H7 (cell line): Measurements from ENCODE around the gene LCN9. TPM values are rescaled to one million over a fixed set of nuclear protein-coding genes. Genes with fewer than 3 reads are reported as not detected.

Source experiments
- DNase-seq: peaks from one replicate; pipeline ENCODE4 v3.0.0; 2012
- H3K27me3 ChIP-seq: 2 replicates; pipeline ENCODE4 v1.6.0; 2011; ENCODE audit warnings: mild to moderate bottlenecking, low read length; ENCODE audit not compliant: control insufficient read depth, insufficient read depth
- H3K36me3 ChIP-seq: replicated peaks from 2 replicates; pipeline ENCODE4 v1.5.1; 2011; ENCODE audit warnings: low read length; ENCODE audit not compliant: control insufficient read depth, insufficient read depth
- H3K4me3 ChIP-seq: 2 replicates; pipeline ENCODE4 v1.5.1; 2011; ENCODE audit warnings: low read depth, mild to moderate bottlenecking, control low read depth, low read length, moderate library complexity; ENCODE audit not compliant: insufficient read depth
- total RNA-seq: library from RNA; depleted of rRNA; stranded (reverse); fragments of >200 nt; shearing (Covaris generic); gene quantifications from 2 replicates; pipeline ENCODE4 v1.2.3, GENCODE V29; 2014

LCN9 gene
- total RNA-seq, 1 experiment from 2014 or later = not detected

DNA sequence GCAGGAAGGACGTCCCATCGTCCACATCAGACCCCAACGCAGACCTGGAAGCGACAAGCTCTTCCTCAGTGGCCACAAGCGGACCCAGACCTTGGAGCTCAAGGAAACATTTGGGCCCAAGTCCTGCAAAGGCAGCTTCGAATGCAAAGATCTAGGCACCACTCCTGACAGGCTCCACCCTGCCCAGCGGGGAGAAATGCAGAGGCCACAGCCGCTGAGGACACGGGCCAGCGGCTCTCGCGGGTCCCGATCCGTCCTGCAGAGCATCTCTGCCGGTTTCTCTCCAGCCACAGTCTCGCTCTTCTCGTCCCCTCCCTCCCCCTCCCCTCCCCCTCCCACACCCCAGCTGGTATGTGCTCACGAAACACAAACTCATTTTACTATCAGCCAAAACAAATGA is 31.3 kb downstream of the LCN9 start:
- DNase-seq = peak; percentile 81
- H3K36me3 ChIP-seq = no peaks in the 10 kb centered on the region
- no peaks in the 10 kb centered on the region for H3K27me3 ChIP-seq
- H3K4me3 ChIP-seq = no peak overlapping the region

- Histone ChIP-seq H3K4me3 (no peak overlapping the region), H3K27me3 (no peaks in the 10 kb centered on the region), H3K36me3 (no peaks in the 10 kb centered on the region)
- DNase-seq = no peak
Observed at GRCh38 chr9:135695036-135695435, 31.9 kb downstream of the LCN9 start.

- Histone ChIP-seq H3K27me3 (no peaks in the 10 kb centered on the region), H3K4me3 (no peak overlapping the region), H3K36me3 (no peaks in the 10 kb centered on the region)
- no peak for DNase-seq
Observed at GRCh38 chr9:135695642-135696041, 32.5 kb downstream of the LCN9 start.

- DNase-seq = no peak
- Histone ChIP-seq H3K4me3 (no peak overlapping the region), H3K36me3 (no peaks in the 10 kb centered on the region), H3K27me3 (no peaks in the 10 kb centered on the region; the same call in 1 of the 2 replicates)
Observed at GRCh38 chr9:135696446-135696845, 33.3 kb downstream of the LCN9 start.

DNA sequence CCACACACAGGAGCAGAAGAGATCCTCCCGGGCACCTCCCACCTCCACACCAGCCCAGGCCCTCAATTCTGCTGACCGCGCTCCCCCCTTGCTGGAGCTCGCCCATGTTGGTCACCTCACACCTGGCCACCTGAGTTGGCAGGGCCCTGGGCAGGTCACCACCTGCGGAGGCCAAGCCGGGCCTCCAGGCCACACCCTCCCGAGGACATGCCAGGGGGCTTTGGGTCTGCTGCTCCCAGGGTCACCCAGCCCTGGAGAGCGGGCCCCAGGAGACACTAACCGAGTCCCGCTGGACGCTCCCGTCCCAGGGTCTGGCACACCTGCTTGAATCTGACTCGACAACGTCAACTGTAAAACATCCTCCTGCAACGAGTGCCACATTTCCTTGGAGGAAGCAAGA is 34.1 kb downstream of the LCN9 start:
- no peak for DNase-seq
- H3K4me3 ChIP-seq = no peak overlapping the region
- no peaks in the 10 kb centered on the region for H3K36me3 ChIP-seq
- H3K27me3 ChIP-seq = no peaks in the 10 kb centered on the region; the same call in 1 of the 2 replicates

- H3K4me3 ChIP-seq = no peak overlapping the region
- peaks cover 2% of the 10 kb centered on the region; the same call in 1 of the 2 replicates for H3K27me3 ChIP-seq
- DNase-seq = no peak
- no peaks in the 10 kb centered on the region for H3K36me3 ChIP-seq
Observed at GRCh38 chr9:135698236-135698635, 35.1 kb downstream of the LCN9 start.

GRCh38 chr9:135698767-135699166 is 35.7 kb downstream of the LCN9 start:
- peaks cover 2% of the 10 kb centered on the region; the same call in 1 of the 2 replicates for H3K27me3 ChIP-seq
- DNase-seq = peak; percentile 88
- H3K4me3 ChIP-seq = no peak overlapping the region
- H3K36me3 ChIP-seq = no peaks in the 10 kb centered on the region

DNA sequence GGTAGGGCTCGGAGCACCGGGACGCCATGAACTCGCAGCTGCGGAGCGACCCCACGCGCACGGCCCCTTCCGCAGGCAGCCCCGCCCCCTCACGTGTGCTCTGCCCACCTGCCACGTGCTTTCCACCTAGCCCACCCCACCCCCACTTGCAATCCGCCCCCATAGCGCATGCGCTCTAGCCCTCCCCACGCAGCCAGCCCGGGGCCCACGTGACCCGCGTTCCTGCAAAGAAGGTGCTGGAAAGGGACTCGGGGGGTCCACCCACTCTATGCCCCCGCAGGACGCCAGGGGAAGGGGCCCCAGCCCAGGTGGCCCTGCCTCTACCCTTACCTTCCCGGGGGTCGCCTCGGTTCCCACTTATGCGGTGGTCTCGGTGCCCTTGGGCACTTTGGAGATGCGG is 36.3 kb downstream of the LCN9 start, which contains the start of gene SOHLH1:
Gene SOHLH1 (minus strand): TSS at position 42 of the 400 bp plus-strand sequence. CDS start 14 bp downstream, at position 28.
- peaks cover 2% of the 10 kb centered on the region; the same call in 1 of the 2 replicates for H3K27me3 ChIP-seq
- no peak within 1 kb of the TSS for H3K4me3 ChIP-seq
- no peaks in the 10 kb centered on the region for H3K36me3 ChIP-seq
- no peak for DNase-seq

DNA sequence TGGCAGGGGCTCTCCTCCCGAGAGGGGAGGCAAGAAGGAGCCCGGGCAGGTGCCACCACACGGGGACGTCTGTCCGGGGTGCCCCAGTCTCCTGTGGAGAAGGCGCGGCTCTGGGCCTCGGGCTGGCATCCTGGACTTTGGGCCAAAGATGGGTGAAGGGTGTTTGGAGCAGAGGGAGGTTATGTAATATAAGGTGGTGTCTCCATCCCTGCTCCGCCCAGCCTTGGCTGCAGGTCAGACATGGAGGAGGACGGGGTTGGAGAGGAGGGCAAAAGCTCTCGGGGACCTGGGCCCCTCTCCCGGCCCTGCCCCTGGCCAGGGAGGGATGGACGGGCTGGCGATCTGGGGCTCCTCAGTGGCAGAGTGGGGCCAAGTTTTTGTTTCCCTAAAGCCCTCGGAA is 37.4 kb downstream of the LCN9 start:
- Histone ChIP-seq H3K27me3 (peaks cover 2% of the 10 kb centered on the region; the same call in 1 of the 2 replicates), H3K4me3 (no peak overlapping the region), H3K36me3 (no peaks in the 10 kb centered on the region)
- DNase-seq = no peak

DNA sequence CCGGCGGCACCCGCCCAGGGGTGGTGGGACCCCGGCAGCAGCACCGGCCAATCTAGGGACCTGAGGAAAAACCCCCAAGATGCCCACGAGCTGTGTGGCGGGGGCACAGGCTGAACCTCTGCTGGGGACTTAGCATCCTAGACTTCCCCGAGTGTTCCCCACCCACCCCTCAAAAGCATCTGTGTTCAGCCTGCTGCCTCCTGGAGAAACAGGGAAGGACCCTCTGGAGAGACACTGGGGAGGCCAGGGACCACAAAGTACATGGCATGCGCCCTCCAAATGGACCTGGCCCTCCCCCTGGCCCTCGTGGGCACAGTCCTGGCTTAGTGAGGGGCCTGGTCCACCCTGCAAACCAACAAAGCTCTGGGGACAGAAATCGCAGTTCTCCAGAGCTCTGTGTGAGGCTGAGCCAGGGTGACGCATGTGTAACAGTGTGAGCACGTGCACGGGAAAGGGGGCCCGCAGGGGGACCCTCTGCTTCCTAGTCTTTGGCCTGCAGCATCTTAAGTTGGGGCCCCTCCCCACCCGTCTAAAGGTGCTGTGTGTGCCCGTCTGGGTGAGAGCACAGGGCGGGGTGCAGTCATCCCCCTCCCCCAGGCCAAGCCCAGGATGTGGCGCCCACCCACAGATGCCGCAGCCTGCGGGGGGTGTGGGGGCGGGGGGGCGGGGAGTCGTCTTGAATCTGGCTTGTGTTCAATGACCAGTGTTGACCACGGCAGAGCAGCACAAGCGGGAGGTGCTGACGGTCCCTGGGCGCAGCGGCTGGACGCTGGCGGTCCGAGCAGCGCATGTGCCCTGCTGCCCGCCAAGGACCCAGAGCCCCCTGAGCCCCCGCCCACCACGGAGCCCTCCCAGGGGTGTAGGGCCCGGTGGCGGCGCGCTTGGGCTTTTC is 38.2 kb downstream of the LCN9 start:
- Histone ChIP-seq H3K4me3 (peak overlapping the region; percentile 27), H3K36me3 (no peaks in the 10 kb centered on the region), H3K27me3 (peaks cover 2% of the 10 kb centered on the region; the same call in 1 of the 2 replicates)
- no peak for DNase-seq

GRCh38 chr9:135701959-135702721 is 39.0 kb downstream of the LCN9 start, which contains the start of gene KCNT1:
Gene KCNT1, plus strand, starts transcription at chr9:135702185. Its CDS starts 74 bp downstream, at chr9:135702259.
- DNase-seq = peak; percentile 100
- no peaks in the 10 kb centered on the region for H3K36me3 ChIP-seq
- H3K4me3 ChIP-seq = peak within 1 kb of the TSS; percentile 27

DNA sequence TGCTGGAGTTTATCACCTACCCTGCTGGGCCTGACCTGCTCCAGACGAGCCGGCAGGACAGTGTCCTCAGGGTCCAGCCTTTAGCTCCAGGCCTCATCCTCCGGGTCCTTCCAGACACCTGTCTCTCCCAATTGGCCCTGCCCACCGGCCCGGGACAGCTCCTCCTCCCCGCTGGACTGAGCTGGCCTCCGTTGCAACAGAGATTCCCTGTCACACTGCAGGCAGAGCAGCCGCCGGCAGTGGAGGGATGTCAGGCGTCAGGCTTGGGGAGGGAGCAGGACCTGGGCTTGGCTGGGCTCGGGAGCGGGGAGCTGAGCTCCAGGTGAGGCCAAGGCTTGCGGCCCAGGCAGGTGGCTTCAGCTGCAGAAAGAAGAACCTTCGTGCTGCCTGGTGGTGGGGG is 40.6 kb downstream of the LCN9 start:
- no peaks in the 10 kb centered on the region for H3K36me3 ChIP-seq
- no peak overlapping the region for H3K4me3 ChIP-seq
- DNase-seq = peak; percentile 88
- peaks cover 2% of the 10 kb centered on the region; the same call in 1 of the 2 replicates for H3K27me3 ChIP-seq

More at GRCh38 chr9:135701959-135702721, 39.0 kb downstream of the LCN9 start, which contains the start of gene KCNT1:
- H3K27me3 ChIP-seq = peaks cover 2% of the 10 kb centered on the region; the same call in 1 of the 2 replicates

- Histone ChIP-seq H3K27me3 (peaks cover 2% of the 10 kb centered on the region; the same call in 1 of the 2 replicates), H3K36me3 (no peaks in the 10 kb centered on the region), H3K4me3 (no peak overlapping the region)
- no peak for DNase-seq
Observed at GRCh38 chr9:135704483-135704882, 41.4 kb downstream of the LCN9 start.

DNA sequence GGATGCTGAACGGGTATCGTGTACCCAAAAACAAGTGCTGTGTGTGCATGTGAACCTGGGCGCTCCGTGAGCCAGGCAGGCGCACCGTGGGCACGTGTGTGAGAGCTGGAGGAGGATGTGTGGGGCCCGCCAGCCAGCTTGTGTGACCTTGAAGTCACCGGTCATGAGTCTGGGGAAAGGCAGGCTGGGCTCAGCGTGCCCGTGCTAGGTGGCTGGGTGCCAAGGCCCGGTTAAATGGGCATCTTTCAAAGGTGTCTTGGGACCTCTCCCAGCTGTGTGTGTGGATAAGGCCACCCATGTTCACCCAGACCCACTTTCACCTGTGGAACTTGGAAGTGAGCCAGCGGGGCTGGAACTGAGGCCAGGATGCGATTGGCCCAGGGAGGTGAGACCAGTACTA is 42.3 kb downstream of the LCN9 start:
- H3K4me3 ChIP-seq = no peak overlapping the region
- H3K36me3 ChIP-seq = no peaks in the 10 kb centered on the region
- peaks cover 2% of the 10 kb centered on the region; the same call in 1 of the 2 replicates for H3K27me3 ChIP-seq
- no peak for DNase-seq
